NCI-H146 (cell line): ENCODE results near the gene TCF4.

Experiments
- DNase-seq: peaks from one replicate; lab custom pipeline; 2025; lab: John Stamatoyannopoulos, UW

Gene TCF4

DNA sequence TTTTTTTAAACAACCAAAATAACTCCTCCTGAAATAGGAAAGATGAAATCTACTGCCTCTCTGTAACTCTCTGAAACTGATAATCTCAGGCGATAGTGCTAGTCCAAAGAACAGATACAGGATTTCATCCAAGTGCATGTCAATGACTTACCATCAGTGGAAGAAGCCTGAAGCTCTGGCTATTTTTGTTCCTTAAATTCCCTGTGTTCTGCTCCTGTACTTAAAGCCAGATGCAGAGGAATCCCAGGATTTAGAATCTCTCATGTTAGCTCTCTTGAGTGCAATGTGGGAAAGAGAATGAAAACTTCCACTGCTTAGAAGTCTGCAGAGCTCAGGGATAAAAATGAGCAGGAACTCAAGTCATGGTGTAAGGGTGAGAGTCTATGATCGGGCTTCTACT, 291.9 kb downstream of the TCF4 start:
- no peak for DNase-seq

- DNase-seq: no peak
Measured at GRCh38 chr18:55290898-55291297, 297.1 kb downstream of the TCF4 start.

- no peak for DNase-seq
Measured at GRCh38 chr18:55289775-55290174, 298.2 kb downstream of the TCF4 start.

DNA sequence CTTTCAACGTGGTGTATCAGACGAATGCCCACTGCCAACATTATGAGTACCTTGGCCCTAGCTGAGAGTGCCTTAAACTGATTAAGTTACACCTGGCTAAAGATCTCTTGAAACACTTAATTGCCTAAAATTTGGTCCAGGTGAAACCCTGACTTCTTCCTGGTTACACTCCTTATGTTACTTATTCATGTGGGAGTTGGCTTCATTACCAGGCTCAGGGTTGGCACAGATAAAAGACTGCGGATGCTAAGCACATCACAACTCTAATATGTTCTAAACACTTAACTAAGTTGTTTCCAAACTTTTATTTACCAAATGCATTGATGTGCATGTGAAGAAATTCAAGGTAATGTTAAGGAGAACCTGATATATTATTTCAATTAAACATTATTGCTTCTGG, 298.9 kb downstream of the TCF4 start:
- DNase-seq: no peak

- DNase-seq: no peak
Measured at GRCh38 chr18:55287935-55288868, 299.8 kb downstream of the TCF4 start.

GRCh38 chr18:55287149-55287806, 300.7 kb downstream of the TCF4 start:
- DNase-seq: no peak

DNA sequence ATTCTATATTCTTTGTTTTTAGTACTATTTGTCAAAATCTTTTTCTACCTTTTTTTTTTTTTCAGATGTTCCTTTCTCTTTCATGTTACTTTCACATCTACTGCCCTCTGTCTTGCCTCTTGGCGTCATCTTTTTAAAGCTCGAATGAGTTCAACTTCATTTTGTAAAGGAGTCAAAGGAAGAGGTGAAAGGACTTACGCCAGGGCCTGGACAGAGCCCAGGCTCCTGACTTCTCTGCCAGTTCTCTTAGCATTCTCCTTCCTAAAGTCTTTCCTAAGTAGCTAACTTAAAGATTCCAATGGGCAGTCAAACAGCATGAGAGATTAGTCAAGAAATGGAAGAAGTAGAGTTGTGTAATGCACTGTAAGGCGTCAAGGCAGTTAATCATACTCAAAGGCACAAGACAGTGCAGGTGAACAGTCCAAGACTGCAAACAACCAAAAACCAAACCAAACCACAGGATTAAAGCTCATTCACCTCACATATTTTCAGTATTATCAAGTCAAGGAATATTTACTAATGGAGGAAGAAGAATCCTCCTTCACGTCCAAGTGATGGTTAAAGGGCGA, 301.7 kb downstream of the TCF4 start:
- DNase-seq: no peak

GRCh38 chr18:55284614-55285013, 303.4 kb downstream of the TCF4 start:
- DNase-seq: no peak

- no peak for DNase-seq
Measured at GRCh38 chr18:55283309-55283708, 304.7 kb downstream of the TCF4 start.

DNA sequence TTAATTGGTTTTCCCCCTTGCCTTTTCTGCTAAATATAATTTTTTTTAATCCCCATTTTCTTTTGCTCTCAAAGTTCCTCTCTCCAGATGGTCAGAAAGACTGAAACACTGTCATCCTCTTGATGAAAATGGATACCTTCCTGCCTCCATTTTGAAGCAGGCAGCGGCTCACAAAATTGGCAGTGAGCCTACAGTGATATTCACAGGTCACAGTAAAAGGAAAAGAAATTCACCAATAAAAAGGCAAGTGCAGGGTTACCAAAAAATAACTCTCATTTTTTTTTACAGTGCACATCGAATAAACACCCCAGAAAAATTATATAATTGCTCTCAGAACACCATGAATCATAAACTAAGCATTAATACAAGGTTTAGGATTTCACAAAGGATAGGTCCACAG, 307.5 kb downstream of the TCF4 start:
- DNase-seq: no peak

DNA sequence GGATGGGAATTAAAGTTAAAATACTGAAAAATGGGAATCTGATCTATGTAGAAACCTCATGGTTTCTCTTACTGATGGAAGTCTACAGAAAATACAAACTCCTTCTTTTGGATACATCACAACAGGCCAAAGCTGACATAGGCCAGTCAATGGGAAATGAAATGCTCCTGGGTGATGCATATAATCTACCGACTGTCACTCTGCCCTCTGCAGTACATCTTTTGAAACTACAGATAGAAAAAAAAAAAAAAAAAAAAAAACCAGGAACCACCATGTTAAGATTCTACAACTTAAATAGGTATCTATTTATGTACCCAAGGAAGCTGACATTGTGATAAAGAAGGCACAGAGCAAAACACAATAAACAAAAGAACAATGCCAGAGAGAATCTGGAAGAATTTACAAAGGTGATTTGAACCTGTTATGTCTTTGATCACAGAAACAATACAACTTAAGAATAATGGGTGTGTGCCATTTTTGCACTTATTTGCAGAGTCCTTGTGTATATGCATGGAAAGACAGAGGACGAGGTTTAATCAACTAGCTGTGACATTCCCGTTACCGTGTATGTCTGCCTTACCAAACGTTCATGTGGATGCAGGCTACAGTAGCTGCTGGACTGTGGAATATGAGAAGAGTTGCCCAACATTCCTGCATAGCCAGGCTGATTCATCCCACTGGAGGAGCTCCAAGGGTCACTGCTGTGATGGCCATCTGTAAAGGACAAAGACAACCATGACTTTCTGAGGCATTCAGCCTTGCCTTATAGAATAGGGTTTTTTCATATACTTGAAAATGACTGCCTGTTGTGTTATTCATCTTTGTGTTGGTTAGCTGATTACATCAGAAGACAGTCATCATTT, 312.7 kb downstream of the TCF4 start:
- DNase-seq: peak; percentile 51

- no peak for DNase-seq
Measured at GRCh38 chr18:55272510-55273243, 315.3 kb downstream of the TCF4 start.

DNA sequence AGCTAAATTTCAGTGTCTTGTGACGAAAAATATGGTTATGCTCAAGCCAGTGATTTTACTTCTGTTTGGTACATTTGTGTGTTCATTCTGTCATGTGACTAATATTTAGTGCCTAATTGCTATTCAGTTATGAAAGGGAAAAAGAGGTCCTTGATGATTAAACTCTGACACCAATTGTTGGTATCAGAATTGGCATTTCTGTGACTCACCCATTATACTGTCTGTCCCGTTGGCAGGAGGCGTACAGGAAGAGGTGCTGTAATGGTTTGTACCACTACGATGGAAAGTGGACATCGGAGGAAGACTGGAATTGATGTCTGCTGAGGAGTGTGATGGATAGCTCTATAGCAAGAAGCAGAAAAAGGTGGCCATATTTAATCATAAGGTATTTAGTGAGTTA, 318.4 kb downstream of the TCF4 start:
- DNase-seq: no peak

GRCh38 chr18:55268628-55269275, 319.2 kb downstream of the TCF4 start:
- no peak for DNase-seq

DNA sequence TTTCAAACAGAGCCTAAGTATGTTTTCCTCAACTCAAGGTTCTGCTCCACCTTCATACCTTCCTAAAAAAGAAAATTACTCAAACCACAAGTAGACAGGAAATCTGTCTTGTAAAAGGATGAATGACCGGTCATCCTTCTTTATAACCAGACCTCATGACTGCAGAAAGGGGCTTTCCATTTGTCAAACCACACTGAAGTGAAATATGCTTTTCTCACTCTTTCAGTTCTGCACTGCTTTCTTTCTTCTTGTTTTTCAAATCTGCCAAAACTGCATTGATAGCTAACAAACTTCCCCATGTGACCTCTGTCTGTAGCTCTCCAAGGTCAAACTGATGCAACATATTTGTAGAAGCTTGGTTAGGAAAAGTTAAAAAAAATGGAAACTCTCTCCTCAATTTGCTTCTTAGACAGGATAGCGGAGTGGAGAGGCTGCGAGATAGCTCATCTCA, 319.8 kb downstream of the TCF4 start:
- DNase-seq: no peak

DNA sequence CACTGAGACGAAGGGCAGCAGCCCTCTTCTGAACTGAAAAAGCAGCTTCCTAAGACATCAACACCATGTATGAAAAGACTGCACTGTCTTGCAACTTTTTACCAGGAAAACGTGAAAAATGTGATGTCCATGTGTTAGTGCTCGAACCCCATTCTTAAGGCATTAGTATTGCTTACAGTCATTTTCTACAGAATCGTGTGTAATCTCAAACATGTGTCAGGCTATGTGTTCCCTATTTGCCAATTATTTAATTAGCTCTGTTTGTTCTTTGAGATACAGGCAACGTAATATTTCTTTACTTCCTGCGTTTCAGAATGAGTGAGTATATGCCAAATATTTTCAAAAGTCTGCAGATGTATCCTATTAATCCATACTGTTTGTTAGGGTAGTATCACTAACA, 321.0 kb downstream of the TCF4 start:
- DNase-seq: no peak

GRCh38 chr18:55265984-55266383, 322.0 kb downstream of the TCF4 start:
- no peak for DNase-seq

DNA sequence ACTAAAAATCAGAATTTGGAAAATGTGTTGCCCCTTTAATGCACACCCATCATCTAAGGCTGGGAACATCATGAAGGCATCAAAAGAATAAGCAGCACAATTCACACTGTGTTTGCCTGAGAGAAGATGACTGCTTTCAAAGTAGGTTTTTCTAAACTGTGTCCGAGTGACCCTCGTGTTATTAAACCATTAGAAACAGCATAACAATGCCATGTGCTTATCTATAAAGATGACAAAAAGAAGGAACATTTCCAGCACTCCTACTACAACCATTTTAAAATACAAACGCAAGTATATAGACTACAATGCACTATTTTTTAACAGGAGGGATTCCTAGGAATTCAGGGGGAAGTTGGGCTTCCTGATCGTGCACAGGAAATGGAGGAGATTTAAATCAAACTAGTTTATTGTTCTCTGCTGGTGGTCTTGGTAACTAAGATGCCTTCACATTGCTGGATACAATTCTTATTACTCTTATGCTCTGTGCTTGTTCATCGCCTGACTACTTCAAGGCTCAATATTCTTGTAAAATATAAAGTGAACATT, 322.8 kb downstream of the TCF4 start:
- DNase-seq: no peak

GRCh38 chr18:55264108-55264507, 323.9 kb downstream of the TCF4 start:
- DNase-seq: peak; percentile 37

DNA sequence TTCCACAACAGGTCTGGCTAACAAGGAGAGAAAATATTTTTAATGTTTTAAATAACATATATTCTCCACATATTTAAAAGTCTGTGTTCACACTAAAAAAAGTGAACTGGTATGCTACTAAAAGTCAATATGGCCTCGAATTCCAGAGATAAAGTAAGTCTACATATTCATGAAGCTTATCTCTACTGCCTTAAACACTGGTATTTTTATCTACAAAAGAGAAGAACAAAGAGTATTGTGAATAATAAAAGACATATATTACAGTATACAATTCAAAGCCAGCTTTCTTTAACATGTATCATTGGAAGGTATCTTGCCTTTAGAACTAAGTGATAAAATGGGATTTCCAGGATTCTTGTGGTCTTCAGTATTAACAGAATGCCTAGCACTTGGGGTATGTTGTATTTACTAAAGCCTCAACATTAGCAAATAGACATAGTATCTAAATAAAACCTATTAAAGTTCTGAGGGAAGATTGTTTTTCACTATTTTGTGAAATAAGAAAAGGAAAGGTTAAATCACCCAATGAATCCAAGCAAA, 325.9 kb downstream of the TCF4 start:
- DNase-seq: no peak
